OCI-LY1 (cell line): ENCODE results near the gene FFAR2.

Experiments
- H2AFZ ChIP-seq: fragments of 200-600 bp; sonication (generic), shearing (Covaris generic); 2 replicates; pipeline ENCODE4 v1.6.0; 2014; ENCODE audit warnings: antibody characterized with exemption, mild to moderate bottlenecking, low read length
- H3F3A ChIP-seq: fragments of 200-600 bp; sonication (generic), shearing (Covaris generic); 2 replicates; pipeline ENCODE4 v1.6.0; 2014; ENCODE audit warnings: mild to moderate bottlenecking, antibody characterized with exemption, low read length, moderate library complexity; ENCODE audit not compliant: insufficient read depth
- H3K27ac ChIP-seq: fragments of 200-600 bp; sonication (generic); 2 replicates; pipeline ENCODE4 v1.5.1; 2014; ENCODE audit warnings: low read length, mixed run types, mild to moderate bottlenecking, low read depth; ENCODE audit not compliant: poor library complexity, severe bottlenecking
- H3K27me3 ChIP-seq: fragments of 200-600 bp; sonication (generic); 2 replicates; pipeline ENCODE4 v1.6.0; 2014; ENCODE audit warnings: antibody characterized with exemption, mild to moderate bottlenecking, low read length, moderate library complexity; ENCODE audit not compliant: insufficient read depth
- H3K36me3 ChIP-seq: fragments of 200-600 bp; sonication (generic); 2 replicates; pipeline ENCODE4 v1.6.1; 2014; ENCODE audit warnings: mild to moderate bottlenecking, antibody characterized with exemption, low read length, moderate library complexity, mixed read lengths; ENCODE audit not compliant: insufficient read depth
- H3K4me1 ChIP-seq: fragments of 200-600 bp; sonication (generic); 2 replicates; pipeline ENCODE4 v1.5.1; 2014; ENCODE audit warnings: mild to moderate bottlenecking, low read length, moderate library complexity; ENCODE audit not compliant: insufficient read depth, severe bottlenecking
- H3K4me2 ChIP-seq: fragments of 200-600 bp; sonication (generic), shearing (Covaris generic); 2 replicates; pipeline ENCODE4 v1.6.1; 2014; ENCODE audit warnings: low read length
- H3K4me3 ChIP-seq: fragments of 200-600 bp; sonication (generic); 2 replicates; pipeline ENCODE4 v1.5.1; 2014; ENCODE audit warnings: low read length, low read depth, mild to moderate bottlenecking, mixed read lengths; ENCODE audit not compliant: poor library complexity, severe bottlenecking
- H3K79me2 ChIP-seq: fragments of 200-600 bp; shearing (Covaris generic); 2 replicates; pipeline ENCODE4 v1.6.1; 2016; ENCODE audit warnings: mixed run types, low read length, mixed read lengths; ENCODE audit not compliant: insufficient read depth
- H3K9ac ChIP-seq: fragments of 200-600 bp; sonication (generic), shearing (Covaris generic); 2 replicates; pipeline ENCODE4 v1.6.1; 2014; ENCODE audit warnings: mild to moderate bottlenecking, low read length, mixed read lengths
- H3K9me2 ChIP-seq: fragments of 200-600 bp; sonication (generic), shearing (Covaris generic); 2 replicates; pipeline ENCODE4 v1.6.1; 2014; ENCODE audit warnings: low read depth, mild to moderate bottlenecking, low read length, mixed read lengths
- H3K9me3 ChIP-seq: fragments of 200-600 bp; shearing (Covaris generic); 2 replicates; pipeline ENCODE4 v1.6.1; 2014; ENCODE audit warnings: low read length, mixed read lengths
- H4K20me1 ChIP-seq: fragments of 200-600 bp; sonication (generic), shearing (Covaris generic); 2 replicates; pipeline ENCODE4 v1.6.0; 2016; ENCODE audit warnings: mild to moderate bottlenecking, low read length; ENCODE audit not compliant: insufficient read depth
- CTCF ChIP-seq: fragments of 200-600 bp; sonication (generic), shearing (Covaris generic); IDR thresholded peaks from 2 replicates; pipeline ENCODE4 v1.5.1; 2017; ENCODE audit warnings: mild to moderate bottlenecking, antibody characterized with exemption, low read length, moderate library complexity, mixed read lengths
- EZH2 ChIP-seq: fragments of 200-600 bp; sonication (generic), shearing (Covaris generic); IDR thresholded peaks from 2 replicates; pipeline ENCODE4 v1.8.0; 2017; ENCODE audit warnings: borderline replicate concordance, mixed run types, mild to moderate bottlenecking, antibody characterized with exemption, low read length, moderate library complexity, mixed read lengths

The FFAR2 gene

GRCh38 chr19:35447606-35448469, at the start of gene FFAR2:
Gene FFAR2, plus strand, starts transcription at chr19:35448257. Its CDS starts 1,458 bp downstream, at chr19:35449715.
- H3K27me3 ChIP-seq: peaks cover 13% of the 10 kb centered on the region; the same call in 1 of the 2 replicates
- H2AFZ ChIP-seq: no peak within 1 kb of the TSS
- no peaks in the 10 kb centered on the region for H3K36me3 ChIP-seq
- no peaks in the 10 kb centered on the region for H3K4me1 ChIP-seq
- no peak within 1 kb of the TSS for H3K4me2 ChIP-seq
- no peak within 1 kb of the TSS for H3K4me3 ChIP-seq
- no peak within 1 kb of the TSS for H3K9ac ChIP-seq
- no peaks in the 10 kb centered on the region for H3K9me3 ChIP-seq
- no peaks in the 10 kb centered on the region for H4K20me1 ChIP-seq
- TF ChIP-seq CTCF: no peak
- TF ChIP-seq EZH2: no peak
- no peaks in the 10 kb centered on the region for H3K79me2 ChIP-seq
- H3F3A ChIP-seq: no peaks in the 10 kb centered on the region
- H3K9me2 ChIP-seq: no peaks in the 10 kb centered on the region
- H3K27ac ChIP-seq: no peak within 1 kb of the TSS

GRCh38 chr19:35398570-35398969, 49.5 kb upstream of the FFAR2 start:
- Histone ChIP-seq H3K9ac (no peak overlapping the region), H4K20me1 (no peaks in the 10 kb centered on the region), H2AFZ (no peak overlapping the region), H3K9me2 (no peaks in the 10 kb centered on the region), H3K79me2 (no peaks in the 10 kb centered on the region), H3K4me3 (no peak overlapping the region), H3K27me3 (no peaks in the 10 kb centered on the region; the same call in 1 of the 2 replicates), H3K27ac (no peak overlapping the region), H3K4me1 (no peaks in the 10 kb centered on the region), H3K4me2 (no peak overlapping the region), H3K9me3 (no peaks in the 10 kb centered on the region), H3F3A (no peaks in the 10 kb centered on the region), H3K36me3 (no peaks in the 10 kb centered on the region)
- TF ChIP-seq CTCF: no peak
- TF ChIP-seq EZH2: no peak

- no peaks in the 10 kb centered on the region for H3K9me3 ChIP-seq
- H3K79me2 ChIP-seq: no peaks in the 10 kb centered on the region
- no peaks in the 10 kb centered on the region; the same call in 1 of the 2 replicates for H3K27me3 ChIP-seq
- no peak overlapping the region for H3K27ac ChIP-seq
- H2AFZ ChIP-seq: no peak overlapping the region
- H3K9me2 ChIP-seq: no peaks in the 10 kb centered on the region
- no peak overlapping the region for H3K4me3 ChIP-seq
- TF ChIP-seq EZH2 (no peak), CTCF (no peak)
- no peak overlapping the region for H3K9ac ChIP-seq
- H3K36me3 ChIP-seq: no peaks in the 10 kb centered on the region
- no peaks in the 10 kb centered on the region for H3F3A ChIP-seq
- no peaks in the 10 kb centered on the region for H3K4me1 ChIP-seq
- no peak overlapping the region for H3K4me2 ChIP-seq
- H4K20me1 ChIP-seq: no peaks in the 10 kb centered on the region
These were observed 48.8 kb upstream of the FFAR2 start for GRCh38 chr19:35399231-35399630.
